Astrocyte (in vitro differentiated cells and primary cell): ENCODE results near the gene RAPGEF3. TPM values are rescaled to one million over a fixed set of nuclear protein-coding genes. Genes with fewer than 3 reads are reported as not detected.

Experiments
- DNase-seq: peaks from one replicate; pipeline ENCODE4 v3.0.0-alpha.2; 2010; ENCODE audit warnings: low read depth
- FAIRE-seq: peaks from 2 replicates; lab custom pipeline; 2011; peaks lifted over from hg19 to GRCh38; lab: Jason Lieb, UNC
- H2AFZ ChIP-seq: 2 replicates; pipeline ENCODE4 v1.6.0; 2012; ENCODE audit warnings: low read depth, low read length, inconsistent platforms
- H3K27ac ChIP-seq: 2 replicates; pipeline ENCODE4 v1.5.1; 2011; ENCODE audit warnings: low read depth, low read length, inconsistent platforms
- H3K27me3 ChIP-seq: 2 replicates; pipeline ENCODE4 v1.6.0; 2011; ENCODE audit warnings: low read length, inconsistent platforms; ENCODE audit not compliant: insufficient read depth
- H3K36me3 ChIP-seq: 2 replicates; pipeline ENCODE4 v1.5.1; 2011; ENCODE audit warnings: low read length, inconsistent platforms; ENCODE audit not compliant: insufficient read depth
- H3K4me1 ChIP-seq: 2 replicates; pipeline ENCODE4 v1.5.1; 2011; ENCODE audit warnings: low read length, inconsistent platforms; ENCODE audit not compliant: insufficient read depth
- H3K4me2 ChIP-seq: 2 replicates; pipeline ENCODE4 v1.6.0; 2012; ENCODE audit warnings: low read length, inconsistent platforms
- H3K4me3 ChIP-seq: 2 replicates; pipeline ENCODE4 v1.5.1; 2011; ENCODE audit warnings: low read depth, mild to moderate bottlenecking, low read length, inconsistent platforms; ENCODE audit not compliant: insufficient read depth
- H3K79me2 ChIP-seq: 2 replicates; pipeline ENCODE4 v1.6.0; 2012; ENCODE audit warnings: mild to moderate bottlenecking, low read length, inconsistent platforms; ENCODE audit not compliant: insufficient read depth
- H3K9ac ChIP-seq: 2 replicates; pipeline ENCODE4 v1.6.0; 2012; ENCODE audit warnings: mild to moderate bottlenecking, low read length, inconsistent platforms
- H3K9me3 ChIP-seq: 2 replicates; pipeline ENCODE4 v1.5.1; 2012; ENCODE audit warnings: low read depth, mild to moderate bottlenecking, low read length, inconsistent platforms; ENCODE audit not compliant: insufficient read depth
- H4K20me1 ChIP-seq: 2 replicates; pipeline ENCODE4 v1.6.0; 2012; ENCODE audit warnings: low read length, inconsistent platforms; ENCODE audit not compliant: insufficient read depth
- H3K27ac Mint-ChIP-seq: one replicate; pipeline ENCODE4 v1.8.0; 2021; ENCODE audit warnings: mild to moderate bottlenecking, mixed read lengths; ENCODE audit not compliant: unreplicated experiment
- H3K27me3 Mint-ChIP-seq: one replicate; pipeline ENCODE4 v1.8.0; 2021; ENCODE audit warnings: low read depth, mixed read lengths; ENCODE audit not compliant: unreplicated experiment
- H3K36me3 Mint-ChIP-seq: one replicate; pipeline ENCODE4 v1.8.0; 2021; ENCODE audit warnings: low read depth, mixed read lengths; ENCODE audit not compliant: unreplicated experiment
- H3K4me1 Mint-ChIP-seq: one replicate; pipeline ENCODE4 v1.8.0; 2021; ENCODE audit warnings: low read depth, mixed read lengths; ENCODE audit not compliant: unreplicated experiment
- H3K4me3 Mint-ChIP-seq: one replicate; pipeline ENCODE4 v1.8.0; 2021; ENCODE audit warnings: mild to moderate bottlenecking, moderate library complexity, mixed read lengths; ENCODE audit not compliant: unreplicated experiment
- H3K9me3 Mint-ChIP-seq: one replicate; pipeline ENCODE4 v1.8.0; 2021; ENCODE audit warnings: mild to moderate bottlenecking, mixed read lengths; ENCODE audit not compliant: unreplicated experiment
- CTCF ChIP-seq: IDR thresholded peaks from 2 replicates; pipeline ENCODE4 v1.5.1; 2011; ENCODE audit warnings: low read depth, mild to moderate bottlenecking, inconsistent platforms, low read length, moderate library complexity; ENCODE audit not compliant: insufficient read depth
- EZH2 ChIP-seq: IDR thresholded peaks from 2 replicates; pipeline ENCODE4 v1.6.1; 2012; ENCODE audit warnings: mild to moderate bottlenecking, low read length, inconsistent platforms; ENCODE audit not compliant: insufficient read depth
- total RNA-seq: library from RNA; stranded (reverse); gene quantifications from 2 replicates; pipeline ENCODE4 v1.2.1, GENCODE V29; 2021

The RAPGEF3 gene
- total RNA-seq, 1 donor from 2014 or later = 5.9 TPM

GRCh38 chr12:47709671-47710070, 49.0 kb downstream of the RAPGEF3 start:
- no peak overlapping the region for H3K27ac Mint-ChIP-seq
- Histone ChIP-seq H3K9ac (no peak overlapping the region), H3K27ac (no peak overlapping the region), H3K4me3 (no peak overlapping the region), H3K4me2 (no peak overlapping the region), H3K79me2 (peaks cover 18% of the 10 kb centered on the region), H3K4me1 (peaks cover 3% of the 10 kb centered on the region), H3K9me3 (no peaks in the 10 kb centered on the region), H2AFZ (no peak overlapping the region), H3K27me3 (no peaks in the 10 kb centered on the region), H3K36me3 (no peaks in the 10 kb centered on the region), H4K20me1 (peaks cover 7% of the 10 kb centered on the region)
- peaks cover 12% of the 10 kb centered on the region for H3K27me3 Mint-ChIP-seq
- no peaks in the 10 kb centered on the region for H3K9me3 Mint-ChIP-seq
- FAIRE-seq (no peak), DNase-seq (no peak)
- H3K4me3 Mint-ChIP-seq = no peak overlapping the region
- TF ChIP-seq CTCF (no peak), EZH2 (no peak)
- H3K36me3 Mint-ChIP-seq = no peaks in the 10 kb centered on the region
- peaks cover 7% of the 10 kb centered on the region for H3K4me1 Mint-ChIP-seq

GRCh38 chr12:47709237-47709636, 49.4 kb downstream of the RAPGEF3 start:
- no peak for DNase-seq
- peaks cover 10% of the 10 kb centered on the region for H3K27me3 Mint-ChIP-seq

More at GRCh38 chr12:47709237-47709636, 49.4 kb downstream of the RAPGEF3 start:
- H3K9ac ChIP-seq = no peak overlapping the region
- FAIRE-seq = no peak
- no peak overlapping the region for H3K4me3 ChIP-seq
- no peak overlapping the region for H2AFZ ChIP-seq
- no peak overlapping the region for H3K4me2 ChIP-seq
- TF ChIP-seq CTCF (no peak), EZH2 (no peak)
- no peaks in the 10 kb centered on the region for H3K27me3 ChIP-seq
- no peak overlapping the region for H3K4me3 Mint-ChIP-seq
- peaks cover 3% of the 10 kb centered on the region for H3K4me1 ChIP-seq
- H3K36me3 Mint-ChIP-seq = no peaks in the 10 kb centered on the region
- H3K36me3 ChIP-seq = no peaks in the 10 kb centered on the region
- H3K79me2 ChIP-seq = peaks cover 21% of the 10 kb centered on the region
- H3K27ac ChIP-seq = no peak overlapping the region
- no peaks in the 10 kb centered on the region for H3K9me3 ChIP-seq
- H4K20me1 ChIP-seq = peaks cover 8% of the 10 kb centered on the region
- no peaks in the 10 kb centered on the region for H3K9me3 Mint-ChIP-seq
- H3K27ac Mint-ChIP-seq = no peak overlapping the region
- H3K4me1 Mint-ChIP-seq = peaks cover 7% of the 10 kb centered on the region
